K562 (cell line): Measurements from ENCODE around the gene PSAP. TPM values are rescaled to one million over a fixed set of nuclear protein-coding genes. Genes with fewer than 3 reads are reported as not detected.

Experiments
- ATF6 ChIP-seq: sonication (generic); formaldehyde crosslinking; IDR thresholded peaks from 2 replicates; pipeline ENCODE4 v1.4.0; 2020; ENCODE audit warnings: mild to moderate bottlenecking, missing genetic modification reagents
- CBX3 ChIP-seq, 2 experiments: IDR thresholded peaks; 1 replicate in 1 of 2; 2 replicates in 1 of 2; pipeline ENCODE4 v1.6.1; 2012; ENCODE audit warnings: inconsistent platforms in 2 of 2, low read length in 2 of 2, borderline replicate concordance in 1 of 2, control low read depth in 1 of 2
- ETS1 ChIP-seq: conservative IDR thresholded peaks from 2 replicates; pipeline ENCODE4 v1.6.1; 2011; ENCODE audit warnings: low read depth, mild to moderate bottlenecking, low read length; ENCODE audit not compliant: control insufficient read depth
- FOXK2 ChIP-seq, 2 experiments: fragments of 450-650 bp; IDR thresholded peaks in 1 of 2; conservative IDR thresholded peaks in 1 of 2; 2 replicates each; pipeline ENCODE4 v1.6.1; 2016; ENCODE audit warnings: low read depth in 2 of 2, mild to moderate bottlenecking in 1 of 2
- HES1 ChIP-seq: fragments of 450-650 bp; IDR thresholded peaks from 2 replicates; pipeline ENCODE4 v1.6.1; 2016; ENCODE audit warnings: low read depth, mild to moderate bottlenecking, moderate library complexity
- MECOM ChIP-seq: fragments of 250-450 bp; sonication (Bioruptor Pico); IDR thresholded peaks from 2 replicates; pipeline ENCODE4 v1.8.0; 2022; ENCODE audit warnings: inconsistent platforms
- NR4A1 ChIP-seq, 2 experiments: fragments of 250-450 bp in 1 of 2; fragments of 450-650 bp in 1 of 2; sonication (Bioruptor Pico) in 1 of 2; IDR thresholded peaks; 2 replicates each; pipeline versions ENCODE4 v1.4.0 to v1.6.1; 2016 to 2020; ENCODE audit warnings: mild to moderate bottlenecking in 2 of 2, missing compliant biosample characterization in 1 of 2, missing genetic modification characterization in 1 of 2, moderate library complexity in 1 of 2
- PHB2 ChIP-seq: fragments of 450-650 bp; IDR thresholded peaks from 2 replicates; pipeline ENCODE4 v1.6.1; 2017; ENCODE audit warnings: low read depth
- SRSF1 ChIP-seq: fragments of 200-400 bp; formaldehyde crosslinking; IDR thresholded peaks from 2 replicates; pipeline ENCODE4 v1.6.1; 2017; ENCODE audit warnings: mild to moderate bottlenecking, low read depth, low read length, moderate library complexity
- TAF7 ChIP-seq: fragments of 450-650 bp; IDR thresholded peaks from 2 replicates; pipeline ENCODE4 v1.6.1; 2016; ENCODE audit warnings: missing genetic modification characterization, missing compliant biosample characterization
- TBP ChIP-seq: optimal IDR thresholded peaks from 2 replicates; pipeline ENCODE3; 2011; ENCODE audit warnings: low read depth, low read length, improper control_type of control experiment
- ZNF253 ChIP-seq: fragments of 250-450 bp; sonication (Bioruptor Pico); conservative IDR thresholded peaks from 2 replicates; pipeline ENCODE4 v1.6.1; 2021; ENCODE audit warnings: mild to moderate bottlenecking
- ZNF766 ChIP-seq: fragments of 200-800 bp; sonication (Bioruptor generic); conservative IDR thresholded peaks from 2 replicates; pipeline ENCODE4 v1.6.1; 2016; ENCODE audit warnings: missing genetic modification characterization, missing compliant biosample characterization
- polyA plus RNA-seq, 8 experiments: library from polyadenylated mRNA; depleted of rRNA in 4 of 8; stranded (reverse) in 5 of 8; unstranded in 3 of 8; fragments of >200 nt; fragmentation: Nextera tagmentation in 2 of 8; fragmentation: Illumina TruSeq in 1 of 8; extraction: Ambion mirVana in 2 of 8; extraction: Trizol in 1 of 8; gene quantifications; 2 replicates each; pipeline versions ENCODE4 v1.2.1 to v1.2.3, GENCODE V29; 2011 to 2014; ENCODE audit warnings: inconsistent platforms in 1 of 8, missing spikeins in 1 of 8
- total RNA-seq, 7 experiments: library from RNA; depleted of rRNA in 6 of 7; stranded (reverse); fragments of >200 nt in 6 of 7; fragmentation: Illumina TruSeq in 2 of 7; extraction: Trizol in 2 of 7; gene quantifications; 2 replicates each; pipeline versions ENCODE4 v1.2.1 to v1.2.3, GENCODE V29; 2011 to 2021; ENCODE audit warnings: low replicate concordance in 1 of 7
- TF ChIP-seq, protein P1 (sequence below): sonication (generic); formaldehyde crosslinking; IDR thresholded peaks from 2 replicates; pipeline ENCODE4 v1.8.0; 2023; ENCODE audit warnings: missing genetic modification reagents, mild to moderate bottlenecking, borderline replicate concordance
- TF ChIP-seq, protein P2 (sequence below), 2 experiments: IDR thresholded peaks; 2 replicates each; pipeline ENCODE4 v1.6.1; 2012; ENCODE audit warnings: improper control_type of control experiment in 2 of 2, low read depth in 2 of 2, low read length in 2 of 2, borderline replicate concordance in 1 of 2

Gene PSAP
- total and polyA plus RNA-seq, 9 of the 15 experiments (the other 6 are each of a cell fraction or from before 2014, with no cell fraction given): 245 to 700 (median 429) TPM

DNA sequence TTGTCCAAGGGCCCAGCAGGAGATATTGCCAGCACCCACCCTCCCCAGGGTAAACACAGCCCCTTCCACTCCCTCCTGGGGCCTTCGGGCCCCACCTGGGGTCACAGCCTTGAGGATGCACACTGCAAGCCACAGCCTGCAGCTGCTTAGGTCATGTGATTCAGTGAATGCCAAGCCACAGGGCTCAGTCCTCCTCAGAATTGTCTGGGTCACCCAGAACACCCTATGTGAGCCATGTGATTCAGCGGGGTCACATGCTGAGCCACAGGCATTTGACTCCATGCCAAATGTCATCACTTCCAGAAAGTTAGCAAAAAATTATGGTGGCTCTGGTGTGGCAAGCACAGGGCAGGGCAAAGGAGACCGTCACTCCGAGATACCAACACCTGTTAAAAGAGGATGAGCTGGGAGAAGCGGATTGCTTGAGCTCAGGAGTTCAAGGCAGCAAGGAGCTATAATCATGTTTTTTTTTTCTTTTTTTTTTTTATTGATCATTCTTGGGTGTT is 17.2 kb upstream of the PSAP start (continued):
- TF ChIP-seq ETS1 (no peak), NR4A1 (CRISPR knock-in tag; IDR thresholded peaks at IDR 0.05) (no peak), NR4A1 (tag; IDR thresholded peaks at IDR 0.05) (peak; percentile 86; the same call in 1 of the 2 replicates), ZNF766 (CRISPR knock-in tag) (no peak), PHB2 (no peak), ATF6 (no peak), MECOM (CRISPR knock-in tag) (0 out of 2 replicates have a peak, but pooled peaks have one; percentile 8), TBP (no peak), TAF7 (tag) (no peak), HES1 (no peak), SRSF1 (no peak), ZNF253 (no peak), FOXK2 (conservative IDR thresholded peaks at IDR 0.05 in 1 of 2, IDR thresholded peaks at IDR 0.05 in 1 of 2; ENCODE audit: low read depth in 2 of 2) (peak; percentile 27 to 34; a peak in 2 of 4 replicates), CBX3 (IDR thresholded peaks at IDR 0.05; ENCODE audit: borderline replicate concordance in 1 of 2, low read length in 2 of 2) (0 out of 3 replicates have a peak, but pooled peaks of 1 of the 2 experiments have one; percentile 14)
- TF ChIP-seq, protein P1, sequence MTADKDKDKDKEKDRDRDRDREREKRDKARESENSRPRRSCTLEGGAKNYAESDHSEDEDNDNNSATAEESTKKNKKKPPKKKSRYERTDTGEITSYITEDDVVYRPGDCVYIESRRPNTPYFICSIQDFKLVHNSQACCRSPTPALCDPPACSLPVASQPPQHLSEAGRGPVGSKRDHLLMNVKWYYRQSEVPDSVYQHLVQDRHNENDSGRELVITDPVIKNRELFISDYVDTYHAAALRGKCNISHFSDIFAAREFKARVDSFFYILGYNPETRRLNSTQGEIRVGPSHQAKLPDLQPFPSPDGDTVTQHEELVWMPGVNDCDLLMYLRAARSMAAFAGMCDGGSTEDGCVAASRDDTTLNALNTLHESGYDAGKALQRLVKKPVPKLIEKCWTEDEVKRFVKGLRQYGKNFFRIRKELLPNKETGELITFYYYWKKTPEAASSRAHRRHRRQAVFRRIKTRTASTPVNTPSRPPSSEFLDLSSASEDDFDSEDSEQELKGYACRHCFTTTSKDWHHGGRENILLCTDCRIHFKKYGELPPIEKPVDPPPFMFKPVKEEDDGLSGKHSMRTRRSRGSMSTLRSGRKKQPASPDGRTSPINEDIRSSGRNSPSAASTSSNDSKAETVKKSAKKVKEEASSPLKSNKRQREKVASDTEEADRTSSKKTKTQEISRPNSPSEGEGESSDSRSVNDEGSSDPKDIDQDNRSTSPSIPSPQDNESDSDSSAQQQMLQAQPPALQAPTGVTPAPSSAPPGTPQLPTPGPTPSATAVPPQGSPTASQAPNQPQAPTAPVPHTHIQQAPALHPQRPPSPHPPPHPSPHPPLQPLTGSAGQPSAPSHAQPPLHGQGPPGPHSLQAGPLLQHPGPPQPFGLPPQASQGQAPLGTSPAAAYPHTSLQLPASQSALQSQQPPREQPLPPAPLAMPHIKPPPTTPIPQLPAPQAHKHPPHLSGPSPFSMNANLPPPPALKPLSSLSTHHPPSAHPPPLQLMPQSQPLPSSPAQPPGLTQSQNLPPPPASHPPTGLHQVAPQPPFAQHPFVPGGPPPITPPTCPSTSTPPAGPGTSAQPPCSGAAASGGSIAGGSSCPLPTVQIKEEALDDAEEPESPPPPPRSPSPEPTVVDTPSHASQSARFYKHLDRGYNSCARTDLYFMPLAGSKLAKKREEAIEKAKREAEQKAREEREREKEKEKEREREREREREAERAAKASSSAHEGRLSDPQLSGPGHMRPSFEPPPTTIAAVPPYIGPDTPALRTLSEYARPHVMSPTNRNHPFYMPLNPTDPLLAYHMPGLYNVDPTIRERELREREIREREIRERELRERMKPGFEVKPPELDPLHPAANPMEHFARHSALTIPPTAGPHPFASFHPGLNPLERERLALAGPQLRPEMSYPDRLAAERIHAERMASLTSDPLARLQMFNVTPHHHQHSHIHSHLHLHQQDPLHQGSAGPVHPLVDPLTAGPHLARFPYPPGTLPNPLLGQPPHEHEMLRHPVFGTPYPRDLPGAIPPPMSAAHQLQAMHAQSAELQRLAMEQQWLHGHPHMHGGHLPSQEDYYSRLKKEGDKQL (CRISPR knock-in tag): no peak
- TF ChIP-seq, protein P2, sequence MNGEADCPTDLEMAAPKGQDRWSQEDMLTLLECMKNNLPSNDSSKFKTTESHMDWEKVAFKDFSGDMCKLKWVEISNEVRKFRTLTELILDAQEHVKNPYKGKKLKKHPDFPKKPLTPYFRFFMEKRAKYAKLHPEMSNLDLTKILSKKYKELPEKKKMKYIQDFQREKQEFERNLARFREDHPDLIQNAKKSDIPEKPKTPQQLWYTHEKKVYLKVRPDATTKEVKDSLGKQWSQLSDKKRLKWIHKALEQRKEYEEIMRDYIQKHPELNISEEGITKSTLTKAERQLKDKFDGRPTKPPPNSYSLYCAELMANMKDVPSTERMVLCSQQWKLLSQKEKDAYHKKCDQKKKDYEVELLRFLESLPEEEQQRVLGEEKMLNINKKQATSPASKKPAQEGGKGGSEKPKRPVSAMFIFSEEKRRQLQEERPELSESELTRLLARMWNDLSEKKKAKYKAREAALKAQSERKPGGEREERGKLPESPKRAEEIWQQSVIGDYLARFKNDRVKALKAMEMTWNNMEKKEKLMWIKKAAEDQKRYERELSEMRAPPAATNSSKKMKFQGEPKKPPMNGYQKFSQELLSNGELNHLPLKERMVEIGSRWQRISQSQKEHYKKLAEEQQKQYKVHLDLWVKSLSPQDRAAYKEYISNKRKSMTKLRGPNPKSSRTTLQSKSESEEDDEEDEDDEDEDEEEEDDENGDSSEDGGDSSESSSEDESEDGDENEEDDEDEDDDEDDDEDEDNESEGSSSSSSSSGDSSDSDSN (IDR thresholded peaks at IDR 0.05; ENCODE audit: borderline replicate concordance in 1 of 2, low read depth in 2 of 2, low read length in 2 of 2): no peak
